Measurements from ENCODE around the gene PLEKHO2.

Gene PLEKHO2

GRCh38 chr15:64865998-64866520 lies 24.3 kb downstream of the PLEKHO2 start:
- Histone ChIP-seq H3K4me1 (ENCODE audit: control insufficient read depth, low read length) (peaks cover 25% of the 10 kb centered on the region), H3K4me3 (ENCODE audit: low read length) (no peak overlapping the region), H3K27me3 (ENCODE audit: control insufficient read depth, low read length) (no peaks in the 10 kb centered on the region), H3K9me2 (replicated peaks; ENCODE audit: control insufficient read depth, low read length) (no peaks in the 10 kb centered on the region), H3K9me3 (ENCODE audit: control insufficient read depth, insufficient read depth, low read length) (no peaks in the 10 kb centered on the region), H3K79me2 (ENCODE audit: control insufficient read depth, low read length) (no peaks in the 10 kb centered on the region), H3K4me2 (ENCODE audit: low read length) (no peak overlapping the region), H3F3A (ENCODE audit: control insufficient read depth, insufficient read depth) (no peaks in the 10 kb centered on the region), H3K36me3 (ENCODE audit: control insufficient read depth, low read length) (peaks cover 37% of the 10 kb centered on the region), H3K27ac (ENCODE audit: low read depth, low read length) (no peak overlapping the region), H4K20me1 (ENCODE audit: control insufficient read depth, insufficient read depth, low read depth, low read length) (no peaks in the 10 kb centered on the region)
- TF ChIP-seq CTCF (IDR thresholded peaks at IDR 0.05; ENCODE audit: low read depth, low read length, poor library complexity, severe bottlenecking) (no peak), EZH2phosphoT487 (IDR thresholded peaks at IDR 0.05; ENCODE audit: borderline replicate concordance, low read length) (no peak)

- Histone ChIP-seq H3K79me2 (ENCODE audit: control insufficient read depth, low read length) (no peaks in the 10 kb centered on the region), H3K27ac (ENCODE audit: low read depth, low read length) (no peak overlapping the region), H3F3A (ENCODE audit: control insufficient read depth, insufficient read depth) (no peaks in the 10 kb centered on the region), H3K27me3 (ENCODE audit: control insufficient read depth, low read length) (no peaks in the 10 kb centered on the region), H3K9me3 (ENCODE audit: control insufficient read depth, insufficient read depth, low read length) (no peaks in the 10 kb centered on the region), H3K9me2 (replicated peaks; ENCODE audit: control insufficient read depth, low read length) (no peaks in the 10 kb centered on the region), H3K36me3 (ENCODE audit: control insufficient read depth, low read length) (peaks cover 22% of the 10 kb centered on the region), H3K4me2 (ENCODE audit: low read length) (no peak overlapping the region), H3K4me3 (ENCODE audit: low read length) (no peak overlapping the region), H3K4me1 (ENCODE audit: control insufficient read depth, low read length) (peaks cover 23% of the 10 kb centered on the region), H4K20me1 (ENCODE audit: control insufficient read depth, insufficient read depth, low read depth, low read length) (no peaks in the 10 kb centered on the region)
- TF ChIP-seq EZH2phosphoT487 (IDR thresholded peaks at IDR 0.05; ENCODE audit: borderline replicate concordance, low read length): no peak
- TF ChIP-seq CTCF (IDR thresholded peaks at IDR 0.05; ENCODE audit: low read depth, low read length, poor library complexity, severe bottlenecking): no peak
Measured at GRCh38 chr15:64869501-64869900, 27.8 kb downstream of the PLEKHO2 start.

GRCh38 chr15:64870353-64870752 lies 28.6 kb downstream of the PLEKHO2 start:
- Histone ChIP-seq H3K9me3 (ENCODE audit: control insufficient read depth, insufficient read depth, low read length) (no peaks in the 10 kb centered on the region), H3K27me3 (ENCODE audit: control insufficient read depth, low read length) (no peaks in the 10 kb centered on the region), H3K36me3 (ENCODE audit: control insufficient read depth, low read length) (peaks cover 15% of the 10 kb centered on the region), H3K79me2 (ENCODE audit: control insufficient read depth, low read length) (no peaks in the 10 kb centered on the region), H4K20me1 (ENCODE audit: control insufficient read depth, insufficient read depth, low read depth, low read length) (no peaks in the 10 kb centered on the region), H3K9me2 (replicated peaks; ENCODE audit: control insufficient read depth, low read length) (no peaks in the 10 kb centered on the region), H3F3A (ENCODE audit: control insufficient read depth, insufficient read depth) (no peaks in the 10 kb centered on the region), H3K4me3 (ENCODE audit: low read length) (no peak overlapping the region), H3K4me2 (ENCODE audit: low read length) (no peak overlapping the region), H3K27ac (ENCODE audit: low read depth, low read length) (no peak overlapping the region), H3K4me1 (ENCODE audit: control insufficient read depth, low read length) (peaks cover 15% of the 10 kb centered on the region)
- TF ChIP-seq CTCF (IDR thresholded peaks at IDR 0.05; ENCODE audit: low read depth, low read length, poor library complexity, severe bottlenecking) (no peak), EZH2phosphoT487 (IDR thresholded peaks at IDR 0.05; ENCODE audit: borderline replicate concordance, low read length) (no peak)
